GM19099 (cell line): ENCODE results near the gene ACSF3.

Experiments
- POLR2A ChIP-seq: IDR thresholded peaks from 3 replicates; pipeline ENCODE4 v1.6.1; 2011; ENCODE audit warnings: low read depth; ENCODE audit not compliant: insufficient read length; ENCODE audit errors: extremely low read depth

Gene ACSF3

GRCh38 chr16:89159066-89159849, 65.6 kb downstream of the ACSF3 start:
- no peak for TF ChIP-seq POLR2A

GRCh38 chr16:89159850-89160354, 66.2 kb downstream of the ACSF3 start:
- no peak for TF ChIP-seq POLR2A

- TF ChIP-seq POLR2A, result no peak
Measured at GRCh38 chr16:89160977-89161701, 67.5 kb downstream of the ACSF3 start.

GRCh38 chr16:89161763-89162713, 68.4 kb downstream of the ACSF3 start:
- TF ChIP-seq POLR2A, result no peak

GRCh38 chr16:89163297-89163696, 69.6 kb downstream of the ACSF3 start:
- no peak for TF ChIP-seq POLR2A

- no peak for TF ChIP-seq POLR2A
Measured at GRCh38 chr16:89164436-89164835, 70.8 kb downstream of the ACSF3 start.

- TF ChIP-seq POLR2A, result no peak
Measured at GRCh38 chr16:89164847-89165680, 71.4 kb downstream of the ACSF3 start.

GRCh38 chr16:89166696-89167424, 73.2 kb downstream of the ACSF3 start:
- no peak for TF ChIP-seq POLR2A

GRCh38 chr16:89167425-89167941, 73.8 kb downstream of the ACSF3 start:
- no peak for TF ChIP-seq POLR2A

GRCh38 chr16:89168381-89169189, 74.9 kb downstream of the ACSF3 start:
- no peak for TF ChIP-seq POLR2A

- no peak for TF ChIP-seq POLR2A
Measured at GRCh38 chr16:89169778-89170177, 76.1 kb downstream of the ACSF3 start.

GRCh38 chr16:89170346-89171215, 76.9 kb downstream of the ACSF3 start:
- TF ChIP-seq POLR2A, result no peak
